Lower lobe of right lung (tissue), 2 donors: ENCODE results near the gene NLRP6. TPM values are rescaled to one million over a fixed set of nuclear protein-coding genes. Genes with fewer than 3 reads are reported as not detected.
A peak's percentile ranks its signal among the peaks of the same experiment; 100 is the strongest.

Experiments
- ATAC-seq, 2 donors: fragments of 200-7000 bp; cut with Tn5 transposase; one replicate each; pipeline ENCODE4 v1.9.1; 2020 to 2022; ENCODE audit warnings: mild to moderate bottlenecking in 2 of 2, moderate library complexity in 2 of 2
- DNase-seq: peaks from one replicate; pipeline ENCODE4 v3.0.0-alpha.2; 2020
- H3K27ac ChIP-seq: fragments of 200-600 bp; one replicate; pipeline ENCODE4 v1.8.0; 2022
- H3K27me3 ChIP-seq: fragments of 200-600 bp; one replicate; pipeline ENCODE4 v1.8.0; 2022; ENCODE audit warnings: low read depth
- H3K36me3 ChIP-seq: fragments of 200-600 bp; one replicate; pipeline ENCODE4 v1.8.0; 2022; ENCODE audit warnings: mild to moderate bottlenecking
- H3K4me1 ChIP-seq: fragments of 200-600 bp; one replicate; pipeline ENCODE4 v1.8.0; 2022
- H3K4me3 ChIP-seq: fragments of 200-600 bp; one replicate; pipeline ENCODE4 v1.8.0; 2022; ENCODE audit warnings: mild to moderate bottlenecking
- H3K9me3 ChIP-seq: fragments of 200-600 bp; one replicate; pipeline ENCODE4 v1.8.0; 2022
- CTCF ChIP-seq: fragments of 200-600 bp; IDR thresholded peaks from one replicate; pipeline ENCODE4 v1.8.0; 2022; ENCODE audit warnings: antibody characterized with exemption, mild to moderate bottlenecking
- intact Hi-C: fragments of 100-400 bp; cut with DNase I; formaldehyde crosslinking; loops from one replicate; pipeline ENCODE4 v1.11.0; 2022
- total RNA-seq: library from RNA; stranded (reverse); fragmentation: NEBNext Ultra II Directional; extraction: Animal tissue kit (Norgen Biotek cat#: 25700); gene quantifications from one replicate; pipeline ENCODE4 v1.2.1, GENCODE V29; 2021
- donor health status: DM: no; HTN: yes; CAD: no; lungs with severe emphysema.

Gene NLRP6
- total RNA-seq, 1 donor from 2014 or later: 1.3 TPM

- peaks cover 21% of the 10 kb centered on the region for H3K4me1 ChIP-seq
- peak within 1 kb of the TSS; percentile 78 for H3K27ac ChIP-seq
- H3K36me3 ChIP-seq: peaks cover 14% of the 10 kb centered on the region
- H3K27me3 ChIP-seq: peaks cover 11% of the 10 kb centered on the region
- intact Hi-C loops: no loop called here
- ATAC-seq (peak; percentile 84 to 90), DNase-seq (peak; percentile 90)
- H3K4me3 ChIP-seq: peak within 1 kb of the TSS; percentile 77
- no peak for TF ChIP-seq CTCF
- H3K9me3 ChIP-seq: no peaks in the 10 kb centered on the region
These were observed 10.5 kb downstream of the NLRP6 start, which contains the start of gene PGGHG for GRCh38 chr11:288478-289397. Gene PGGHG, plus strand, starts transcription at chr11:289126. Its CDS starts 691 bp downstream, at chr11:289817.

GRCh38 chr11:289398-289711 lies 11.1 kb downstream of the NLRP6 start:
- Histone ChIP-seq H3K9me3 (no peaks in the 10 kb centered on the region), H3K4me1 (peaks cover 21% of the 10 kb centered on the region), H3K27me3 (peaks cover 5% of the 10 kb centered on the region), H3K4me3 (peak overlapping the region; percentile 77), H3K27ac (peak overlapping the region; percentile 62), H3K36me3 (peaks cover 20% of the 10 kb centered on the region)
- DNase-seq (no peak), ATAC-seq (peak in 1 of 2 donors; percentile 18)
- TF ChIP-seq CTCF: no peak
- intact Hi-C loops: no loop called here

- Histone ChIP-seq H3K9me3 (no peaks in the 10 kb centered on the region), H3K27ac (peak overlapping the region; percentile 62), H3K27me3 (no peaks in the 10 kb centered on the region), H3K4me3 (peak overlapping the region; percentile 77), H3K36me3 (peaks cover 22% of the 10 kb centered on the region), H3K4me1 (peaks cover 21% of the 10 kb centered on the region)
- TF ChIP-seq CTCF: no peak
- intact Hi-C loops: no loop called here
- ATAC-seq (no peak), DNase-seq (peak; percentile 46)
These were observed 11.8 kb downstream of the NLRP6 start for GRCh38 chr11:289712-290620.

- peaks cover 22% of the 10 kb centered on the region for H3K36me3 ChIP-seq
- peak; percentile 44 for DNase-seq
- H3K4me3 ChIP-seq: no peak overlapping the region
- TF ChIP-seq CTCF: no peak
- intact Hi-C loops: no loop called here
- no peaks in the 10 kb centered on the region for H3K27me3 ChIP-seq
- peaks cover 21% of the 10 kb centered on the region for H3K4me1 ChIP-seq
- no peak overlapping the region for H3K27ac ChIP-seq
- H3K9me3 ChIP-seq: no peaks in the 10 kb centered on the region
- ATAC-seq: no peak
These were observed 12.5 kb downstream of the NLRP6 start for GRCh38 chr11:290621-291231.
